Measurements from ENCODE around the gene GRM3. TPM values are rescaled to one million over a fixed set of nuclear protein-coding genes. Genes with fewer than 3 reads are reported as not detected.

The GRM3 gene
- polyA plus RNA-seq (2013, experiment 1 of 2), result not detected
- not detected for polyA plus RNA-seq (2013, experiment 2 of 2)

DNA sequence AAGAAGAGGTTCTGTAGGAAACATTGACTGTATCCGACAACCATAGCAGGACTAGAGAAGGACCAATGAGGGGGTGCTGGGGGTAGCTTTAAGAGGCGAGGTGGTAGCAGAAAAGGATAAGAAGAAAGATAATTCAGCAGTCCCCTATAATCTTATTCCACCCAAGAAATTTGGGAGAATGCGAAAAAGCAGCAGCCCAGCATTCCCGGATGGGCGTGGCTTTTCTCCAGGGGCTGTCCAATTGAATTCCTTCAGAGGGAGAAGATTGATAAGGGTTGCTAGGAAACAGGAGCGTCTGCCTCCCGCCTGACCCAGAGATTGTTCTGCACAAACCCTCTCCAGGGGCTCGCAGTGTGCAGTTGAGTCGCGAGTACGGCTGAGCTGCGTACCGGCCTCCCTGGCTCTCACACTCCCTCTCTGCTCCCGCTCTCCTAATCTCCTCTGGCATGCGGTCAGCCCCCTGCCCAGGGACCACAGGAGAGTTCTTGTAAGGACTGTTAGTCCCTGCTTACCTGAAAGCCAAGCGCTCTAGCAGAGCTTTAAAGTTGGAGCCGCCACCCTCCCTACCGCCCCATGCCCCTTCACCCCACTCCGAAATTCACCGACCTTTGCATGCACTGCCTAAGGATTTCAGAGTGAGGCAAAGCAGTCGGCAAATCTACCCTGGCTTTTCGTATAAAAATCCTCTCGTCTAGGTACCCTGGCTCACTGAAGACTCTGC lies at the start of gene GRM3:
Gene GRM3, plus strand, starts transcription at position 349 of the 721 bp plus-strand sequence. CDS start 121,237 bp downstream, outside the sequence.
- H3K79me1 ChIP-seq (replicated peaks; ENCODE audit: low read length, poor library complexity, severe bottlenecking), result no peaks in the 10 kb centered on the region
- no peak within 1 kb of the TSS for H3K9ac ChIP-seq (ENCODE audit: low read length)
- WGBS, result under 1% methylated on average over 16 of the region's 23 CpGs
- peak within 1 kb of the TSS in 1 of 2 experiments; percentile 78 for H3K4me3 ChIP-seq (ENCODE audit: insufficient read depth in 1 of 2, low read depth in 1 of 2, low read length in 2 of 2)
- peaks cover 24 to 32% of the 10 kb centered on the region in 2 experiments for H3K27me3 ChIP-seq (ENCODE audit: control insufficient read depth in 1 of 2, insufficient read depth in 1 of 2, low read length in 2 of 2)
- H3K23ac ChIP-seq (ENCODE audit: low read length in 2 of 2), result peak within 1 kb of the TSS in 1 of 2 experiments; percentile 42
- peak within 1 kb of the TSS; percentile 14 for H3K4me2 ChIP-seq (ENCODE audit: low read length, poor library complexity, severe bottlenecking)
- no peaks in the 10 kb centered on the region for H3K9me3 ChIP-seq (ENCODE audit: control insufficient read depth, low read length)
- no peak within 1 kb of the TSS for H4K8ac ChIP-seq (ENCODE audit: low read length)
- H3K36me3 ChIP-seq (ENCODE audit: control insufficient read depth in 1 of 2, insufficient read depth in 2 of 2, low read depth in 1 of 2, low read length in 2 of 2), result no peaks in the 10 kb centered on the region
- H2BK5ac ChIP-seq (ENCODE audit: low read depth, low read length, poor library complexity, severe bottlenecking), result no peak within 1 kb of the TSS
- no peak within 1 kb of the TSS for H2AK5ac ChIP-seq (ENCODE audit: low read length, severe bottlenecking)
- H3K18ac ChIP-seq (ENCODE audit: low read depth in 1 of 2, low read length in 2 of 2), result no peak within 1 kb of the TSS
- no peak within 1 kb of the TSS for H2AFZ ChIP-seq (ENCODE audit: low read depth, low read length)
- H2BK120ac ChIP-seq (ENCODE audit: low read depth, low read length), result no peak within 1 kb of the TSS
- H3K4me1 ChIP-seq (ENCODE audit: control insufficient read depth, insufficient read depth, low read depth, low read length), result peaks cover 9% of the 10 kb centered on the region
- DNase-seq, result no peak
- H4K91ac ChIP-seq (ENCODE audit: low read length), result no peak within 1 kb of the TSS
- H2BK12ac ChIP-seq (ENCODE audit: low read length in 2 of 2), result no peak within 1 kb of the TSS
- H3K27ac ChIP-seq (ENCODE audit: low read length, poor library complexity, severe bottlenecking), result no peak within 1 kb of the TSS
- H3K14ac ChIP-seq (ENCODE audit: low read length in 2 of 2), result no peak within 1 kb of the TSS
- no peak within 1 kb of the TSS for H3K4ac ChIP-seq (ENCODE audit: low read depth in 1 of 2, low read length in 2 of 2)
- no peak within 1 kb of the TSS for H2BK15ac ChIP-seq (ENCODE audit: low read depth, poor library complexity, severe bottlenecking)

DNA sequence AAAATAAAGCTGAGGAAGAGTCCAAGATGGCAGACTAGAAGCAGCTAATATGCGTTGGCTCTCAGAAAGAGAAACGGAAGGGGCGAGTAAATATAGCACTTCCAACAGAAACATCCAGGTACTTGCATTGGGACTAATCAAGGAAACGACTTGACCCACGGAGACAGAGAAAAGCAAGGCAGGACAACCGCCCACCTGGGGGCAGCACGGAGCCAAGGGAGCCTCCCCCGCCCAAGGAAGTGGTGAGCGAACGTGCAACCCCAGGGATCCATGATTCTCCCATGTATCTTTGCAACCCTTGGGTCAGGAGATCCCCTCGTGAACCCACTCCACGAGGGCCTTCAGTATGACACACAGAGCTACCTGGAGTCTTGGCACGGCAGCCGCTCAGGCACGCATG lies 45.4 kb upstream of the GRM3 start:
- Histone ChIP-seq H2AFZ (ENCODE audit: low read depth, low read length) (no peak overlapping the region), H4K91ac (ENCODE audit: low read length) (no peak overlapping the region), H2AK5ac (ENCODE audit: low read length, severe bottlenecking) (no peak overlapping the region), H2BK15ac (ENCODE audit: low read depth, poor library complexity, severe bottlenecking) (no peak overlapping the region), H3K4me3 (ENCODE audit: insufficient read depth in 1 of 2, low read depth in 1 of 2, low read length in 2 of 2) (no peak overlapping the region), H3K27me3 (ENCODE audit: control insufficient read depth in 1 of 2, insufficient read depth in 1 of 2, low read length in 2 of 2) (no peaks in the 10 kb centered on the region), H3K18ac (ENCODE audit: low read depth in 1 of 2, low read length in 2 of 2) (no peak overlapping the region), H2BK120ac (ENCODE audit: low read depth, low read length) (no peak overlapping the region), H3K36me3 (ENCODE audit: control insufficient read depth in 1 of 2, insufficient read depth in 2 of 2, low read depth in 1 of 2, low read length in 2 of 2) (no peaks in the 10 kb centered on the region), H3K9ac (ENCODE audit: low read length) (no peak overlapping the region), H3K9me3 (ENCODE audit: control insufficient read depth, low read length) (no peaks in the 10 kb centered on the region), H2BK5ac (ENCODE audit: low read depth, low read length, poor library complexity, severe bottlenecking) (no peak overlapping the region), H3K79me1 (replicated peaks; ENCODE audit: low read length, poor library complexity, severe bottlenecking) (no peaks in the 10 kb centered on the region), H3K14ac (ENCODE audit: low read length in 2 of 2) (no peak overlapping the region), H3K4ac (ENCODE audit: low read depth in 1 of 2, low read length in 2 of 2) (no peak overlapping the region), H3K4me2 (ENCODE audit: low read length, poor library complexity, severe bottlenecking) (no peak overlapping the region), H2BK12ac (ENCODE audit: low read length in 2 of 2) (no peak overlapping the region), H3K23ac (ENCODE audit: low read length in 2 of 2) (no peak overlapping the region), H3K27ac (ENCODE audit: low read length, poor library complexity, severe bottlenecking) (no peak overlapping the region), H3K4me1 (ENCODE audit: control insufficient read depth, insufficient read depth, low read depth, low read length) (no peaks in the 10 kb centered on the region), H4K8ac (ENCODE audit: low read length) (no peak overlapping the region)
- 56% methylated on average over 15 of the region's 15 CpGs for WGBS
- DNase-seq, result no peak

DNA sequence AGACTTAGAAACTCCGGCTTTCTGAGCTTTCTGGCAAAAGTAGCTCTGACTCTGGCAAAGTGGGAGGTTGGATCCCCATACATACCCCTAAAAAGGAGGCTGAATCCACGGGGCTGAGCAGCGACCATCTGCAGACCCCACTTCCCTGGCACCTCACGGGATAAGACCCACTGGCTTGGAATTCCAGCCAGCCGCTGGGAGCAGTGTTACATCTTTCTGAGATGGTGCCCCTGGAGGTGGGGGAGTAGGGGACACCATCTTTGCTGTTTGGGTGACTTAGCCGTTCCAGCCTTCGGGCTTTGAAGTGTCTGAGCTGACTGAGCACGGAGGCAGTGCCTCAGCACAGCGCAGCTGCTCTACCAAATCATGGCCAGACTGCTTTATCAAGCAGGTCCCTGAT lies 45.0 kb upstream of the GRM3 start:
- WGBS, result 83% methylated on average over 9 of the region's 9 CpGs
- H3K4me1 ChIP-seq (ENCODE audit: control insufficient read depth, insufficient read depth, low read depth, low read length), result no peaks in the 10 kb centered on the region

DNA sequence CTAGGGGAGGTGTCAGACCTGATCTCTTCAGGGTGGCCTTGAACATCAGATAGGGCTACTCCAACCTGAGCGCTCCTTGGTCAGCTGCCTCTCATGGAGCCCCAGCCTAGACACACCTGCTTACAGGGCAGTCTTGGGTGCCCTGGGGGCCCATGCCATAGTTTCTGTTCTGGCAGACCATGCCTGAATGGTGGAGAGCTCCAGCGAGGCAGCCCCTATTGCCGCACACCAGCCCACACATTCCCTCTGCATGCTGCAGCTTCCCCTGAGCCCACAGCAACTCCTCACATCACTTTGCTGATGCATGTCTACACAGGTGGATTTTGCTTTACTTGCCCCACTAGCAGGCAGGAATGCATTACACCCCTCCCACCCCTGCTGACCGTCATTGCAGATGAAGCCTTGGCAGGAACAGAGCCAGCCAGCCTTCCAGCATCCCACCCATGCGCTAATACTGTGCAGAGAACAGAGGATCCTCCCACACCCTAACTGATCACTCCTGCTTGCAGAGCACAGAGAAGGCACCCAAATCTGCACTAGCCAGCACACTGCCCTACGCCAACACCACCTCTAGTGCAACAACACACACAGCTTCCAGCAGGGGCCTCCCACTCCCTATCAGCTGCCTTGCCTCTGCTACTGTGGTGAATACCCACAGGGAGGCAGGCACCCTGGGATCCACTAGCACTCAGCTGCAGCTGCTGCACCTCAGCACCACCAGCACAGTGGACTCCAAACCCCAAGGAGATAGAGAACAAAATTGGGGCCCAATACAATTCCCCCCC lies 43.0 kb upstream of the GRM3 start:
- H3K4me2 ChIP-seq (ENCODE audit: low read length, poor library complexity, severe bottlenecking), result no peak overlapping the region
- no peak overlapping the region for H3K14ac ChIP-seq (ENCODE audit: low read length in 2 of 2)
- no peak overlapping the region for H2AFZ ChIP-seq (ENCODE audit: low read depth, low read length)
- no peak overlapping the region for H3K4me3 ChIP-seq (ENCODE audit: insufficient read depth in 1 of 2, low read depth in 1 of 2, low read length in 2 of 2)
- H3K23ac ChIP-seq (ENCODE audit: low read length in 2 of 2), result no peak overlapping the region
- no peaks in the 10 kb centered on the region for H3K4me1 ChIP-seq (ENCODE audit: control insufficient read depth, insufficient read depth, low read depth, low read length)
- no peak overlapping the region for H2BK120ac ChIP-seq (ENCODE audit: low read depth, low read length)
- H4K8ac ChIP-seq (ENCODE audit: low read length), result no peak overlapping the region
- H3K18ac ChIP-seq (ENCODE audit: low read depth in 1 of 2, low read length in 2 of 2), result no peak overlapping the region
- no peak for DNase-seq
- WGBS, result 88% methylated on average over 6 of the region's 6 CpGs
- H3K9me3 ChIP-seq (ENCODE audit: control insufficient read depth, low read length), result peaks cover 5% of the 10 kb centered on the region
- no peak overlapping the region for H3K9ac ChIP-seq (ENCODE audit: low read length)
- no peaks in the 10 kb centered on the region for H3K79me1 ChIP-seq (replicated peaks; ENCODE audit: low read length, poor library complexity, severe bottlenecking)
- H2BK5ac ChIP-seq (ENCODE audit: low read depth, low read length, poor library complexity, severe bottlenecking), result no peak overlapping the region
- H2BK12ac ChIP-seq (ENCODE audit: low read length in 2 of 2), result no peak overlapping the region
- no peak overlapping the region for H3K27ac ChIP-seq (ENCODE audit: low read length, poor library complexity, severe bottlenecking)
- no peak overlapping the region for H3K4ac ChIP-seq (ENCODE audit: low read depth in 1 of 2, low read length in 2 of 2)
- H2BK15ac ChIP-seq (ENCODE audit: low read depth, poor library complexity, severe bottlenecking), result no peak overlapping the region
- no peak overlapping the region for H2AK5ac ChIP-seq (ENCODE audit: low read length, severe bottlenecking)
- H3K36me3 ChIP-seq (ENCODE audit: control insufficient read depth in 1 of 2, insufficient read depth in 2 of 2, low read depth in 1 of 2, low read length in 2 of 2), result no peaks in the 10 kb centered on the region
- H3K27me3 ChIP-seq (ENCODE audit: control insufficient read depth in 1 of 2, insufficient read depth in 1 of 2, low read length in 2 of 2), result no peaks in the 10 kb centered on the region
- H4K91ac ChIP-seq (ENCODE audit: low read length), result no peak overlapping the region

More for the DNA sequence above, 45.0 kb upstream of the GRM3 start:
- Histone ChIP-seq H3K4me3 (ENCODE audit: insufficient read depth in 1 of 2, low read depth in 1 of 2, low read length in 2 of 2) (no peak overlapping the region), H3K36me3 (ENCODE audit: control insufficient read depth in 1 of 2, insufficient read depth in 2 of 2, low read depth in 1 of 2, low read length in 2 of 2) (no peaks in the 10 kb centered on the region), H3K9ac (ENCODE audit: low read length) (no peak overlapping the region), H3K4ac (ENCODE audit: low read depth in 1 of 2, low read length in 2 of 2) (no peak overlapping the region), H4K91ac (ENCODE audit: low read length) (no peak overlapping the region), H3K79me1 (replicated peaks; ENCODE audit: low read length, poor library complexity, severe bottlenecking) (no peaks in the 10 kb centered on the region), H3K23ac (ENCODE audit: low read length in 2 of 2) (no peak overlapping the region), H2BK15ac (ENCODE audit: low read depth, poor library complexity, severe bottlenecking) (no peak overlapping the region), H2AFZ (ENCODE audit: low read depth, low read length) (no peak overlapping the region), H2AK5ac (ENCODE audit: low read length, severe bottlenecking) (no peak overlapping the region), H2BK12ac (ENCODE audit: low read length in 2 of 2) (no peak overlapping the region), H3K14ac (ENCODE audit: low read length in 2 of 2) (no peak overlapping the region), H2BK5ac (ENCODE audit: low read depth, low read length, poor library complexity, severe bottlenecking) (no peak overlapping the region), H3K27me3 (ENCODE audit: control insufficient read depth in 1 of 2, insufficient read depth in 1 of 2, low read length in 2 of 2) (no peaks in the 10 kb centered on the region), H2BK120ac (ENCODE audit: low read depth, low read length) (no peak overlapping the region), H3K18ac (ENCODE audit: low read depth in 1 of 2, low read length in 2 of 2) (no peak overlapping the region), H3K9me3 (ENCODE audit: control insufficient read depth, low read length) (no peaks in the 10 kb centered on the region), H3K27ac (ENCODE audit: low read length, poor library complexity, severe bottlenecking) (no peak overlapping the region), H3K4me2 (ENCODE audit: low read length, poor library complexity, severe bottlenecking) (no peak overlapping the region), H4K8ac (ENCODE audit: low read length) (no peak overlapping the region)
- DNase-seq, result no peak

Measured in mesenchymal stem cell (in vitro differentiated cells and primary cell).